Breast epithelium (tissue), 3 donors: Measurements from ENCODE around the gene KIF21B.

Source experiments
- CTCF ChIP-seq, 3 donors: fragments of 450-650 bp; IDR thresholded peaks; one replicate each; pipeline ENCODE4 v1.5.1; 2016 to 2017; ENCODE audit warnings: antibody characterized with exemption in 3 of 3, mild to moderate bottlenecking in 3 of 3, moderate library complexity in 3 of 3
- POLR2AphosphoS5 ChIP-seq, 3 donors: sonication (generic); formaldehyde crosslinking; IDR thresholded peaks; one replicate each; pipeline ENCODE4 v1.6.1; 2017; ENCODE audit warnings: antibody characterized with exemption in 3 of 3

GRCh38 chr1:201015551-201016091 is 7.9 kb downstream of the KIF21B start:
- TF ChIP-seq POLR2AphosphoS5 (IDR thresholded peaks at IDR 0.05) (no peak), CTCF (IDR thresholded peaks at IDR 0.05) (no peak)
